NCI-H1930 (cell line): ENCODE results near the gene PCIF1.
"Not testable (repeated sequence)": the region's sequence is repeated elsewhere in the genome, so short reads cannot be mapped to it uniquely, and the experiment has no call there.

ENCODE experiments used
- DNase-seq, 2 experiments: peaks; one replicate each; lab custom pipeline; 2025; lab: John Stamatoyannopoulos, UW

Gene PCIF1

GRCh38 chr20:45947110-45947866 is 12.8 kb downstream of the PCIF1 start:
- no peak for DNase-seq

GRCh38 chr20:45948261-45948733 is 13.8 kb downstream of the PCIF1 start:
- DNase-seq, result no peak

GRCh38 chr20:45948742-45949541 is 14.5 kb downstream of the PCIF1 start:
- no peak for DNase-seq

DNA sequence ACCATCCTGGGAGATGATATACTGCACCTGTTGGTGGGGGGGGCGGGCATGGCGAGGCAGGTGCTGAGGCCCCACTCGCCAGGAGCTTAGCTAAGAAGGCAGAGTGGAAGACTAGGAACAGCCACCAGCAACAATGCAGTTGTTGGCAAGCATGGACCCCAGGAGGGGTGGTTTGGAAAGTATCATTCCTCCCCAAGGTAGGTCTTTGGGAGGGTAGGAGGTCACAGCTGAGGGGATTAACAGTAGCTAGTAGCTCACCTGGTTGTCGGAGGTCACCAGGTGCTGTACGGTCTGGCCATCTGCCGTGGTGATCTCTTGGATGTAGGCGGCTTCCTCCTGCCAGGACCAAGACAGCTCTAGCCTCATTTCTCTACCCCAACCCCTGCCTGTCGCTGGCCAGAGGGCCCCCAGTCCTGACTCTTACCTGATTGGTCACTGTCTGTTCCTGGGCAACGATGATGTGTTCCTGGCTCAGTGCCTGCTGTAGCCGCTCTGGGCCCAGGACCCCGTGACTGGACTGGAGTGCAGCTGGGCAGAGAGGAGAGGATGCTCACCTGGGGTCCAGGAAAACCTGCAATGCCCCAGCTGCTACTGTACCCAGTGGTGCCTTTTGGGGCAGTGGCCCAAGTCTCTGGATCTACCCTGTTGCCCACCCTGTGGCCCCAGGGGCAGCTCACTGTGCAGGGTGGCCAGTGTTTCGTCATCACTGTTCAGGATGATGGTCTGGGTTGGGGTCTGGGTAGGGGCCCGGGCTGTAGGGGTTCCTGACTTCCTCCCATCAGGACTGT is 15.3 kb downstream of the PCIF1 start:
- no peak for DNase-seq

DNA sequence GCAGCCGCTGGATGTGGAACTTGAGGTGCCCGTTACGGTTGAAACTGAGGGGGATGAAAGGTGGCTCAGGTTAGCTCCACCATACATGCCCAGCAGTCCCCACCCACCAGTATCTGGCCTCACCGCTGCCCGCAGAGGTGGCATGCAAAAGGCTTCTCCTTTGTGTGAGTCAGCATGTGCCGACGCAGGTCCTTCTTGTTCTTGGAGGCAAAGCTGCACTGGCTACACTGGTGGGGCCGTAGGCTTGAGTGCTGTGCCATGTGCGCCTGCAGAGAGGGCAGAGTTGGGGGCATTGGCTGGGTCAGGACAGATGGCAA is 15.8 kb downstream of the PCIF1 start:
- DNase-seq, result no peak

- no peak for DNase-seq
Measured at GRCh38 chr20:45951925-45952834, 17.7 kb downstream of the PCIF1 start.

- DNase-seq, result no peak
Measured at GRCh38 chr20:45952861-45953260, 18.4 kb downstream of the PCIF1 start.

GRCh38 chr20:45953672-45954071 is 19.2 kb downstream of the PCIF1 start:
- DNase-seq, result no peak

GRCh38 chr20:45956326-45956725 is 21.8 kb downstream of the PCIF1 start:
- DNase-seq, result not testable (repeated sequence)

DNA sequence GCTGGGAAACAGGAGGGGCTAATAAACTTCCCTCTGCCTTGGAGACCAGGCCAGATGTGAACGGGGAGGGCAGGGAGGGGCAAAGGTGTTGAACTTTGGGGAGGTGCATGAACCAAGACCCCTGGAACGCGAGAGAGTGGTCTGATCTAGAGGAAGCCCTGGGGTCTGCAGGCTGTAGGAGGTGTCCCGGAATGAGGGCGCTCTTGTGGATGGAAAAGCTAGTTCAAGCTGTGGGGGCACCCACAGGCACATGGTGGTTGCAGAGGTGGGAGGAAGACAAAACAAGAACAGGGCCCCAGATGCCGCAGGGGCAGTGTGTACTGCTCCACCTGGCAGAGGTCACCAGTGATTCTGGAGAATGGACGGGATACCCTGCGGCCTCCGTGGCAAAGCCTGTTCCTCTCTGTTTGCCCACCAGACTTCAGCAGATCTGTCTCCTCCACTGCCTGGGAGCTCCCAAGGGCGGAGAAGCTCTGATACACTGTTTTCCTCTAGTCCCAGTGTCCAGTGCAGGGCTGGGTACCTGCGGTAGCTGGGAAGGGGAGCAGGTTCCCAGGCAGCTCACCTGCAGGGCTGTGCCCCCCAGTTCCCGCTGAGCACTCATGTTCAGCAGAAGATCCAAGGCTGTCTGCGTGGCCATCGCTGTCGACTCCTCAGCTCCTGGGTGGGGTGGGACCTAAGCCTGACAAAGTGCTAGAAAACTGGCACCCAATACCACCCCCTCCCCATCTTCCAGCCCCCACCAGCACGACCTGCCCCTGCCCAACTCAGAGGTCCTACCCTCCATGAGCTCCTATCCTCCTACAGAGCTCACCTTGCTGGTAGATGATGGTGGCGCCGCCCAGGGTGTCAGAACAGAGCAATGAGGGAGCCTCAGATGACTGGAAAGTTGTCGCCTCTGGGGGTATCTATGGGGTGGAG is 22.8 kb downstream of the PCIF1 start:
- no peak for DNase-seq

GRCh38 chr20:45958593-45958992 is 24.1 kb downstream of the PCIF1 start:
- no peak for DNase-seq

GRCh38 chr20:45959126-45959525 is 24.6 kb downstream of the PCIF1 start:
- DNase-seq, result no peak

- no peak for DNase-seq
Measured at GRCh38 chr20:45959956-45960630, 25.6 kb downstream of the PCIF1 start.

GRCh38 chr20:45962031-45962755 is 27.7 kb downstream of the PCIF1 start:
- DNase-seq, result no peak

GRCh38 chr20:45963059-45964005 is 28.8 kb downstream of the PCIF1 start:
- peak in 1 of 2 experiments; percentile 66 for DNase-seq

DNA sequence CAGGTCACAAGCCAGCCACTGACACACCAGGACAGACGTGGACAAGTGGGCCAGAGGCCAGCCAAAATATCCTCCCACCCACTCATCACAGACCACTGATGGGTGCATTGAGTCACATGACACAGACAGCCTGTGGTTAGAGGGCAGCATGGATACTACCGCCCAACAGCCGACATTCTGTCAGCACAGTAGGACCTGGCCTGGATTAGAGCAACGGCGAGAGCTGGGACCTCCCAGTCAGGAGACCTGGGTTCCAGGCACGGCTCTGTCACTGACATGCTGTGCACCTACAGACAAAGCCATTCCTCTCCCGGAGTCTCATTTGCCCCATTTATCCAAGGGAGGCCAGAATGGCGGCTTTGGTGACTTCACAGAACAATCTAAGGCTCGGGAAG is 29.5 kb downstream of the PCIF1 start:
- DNase-seq, result no peak

DNA sequence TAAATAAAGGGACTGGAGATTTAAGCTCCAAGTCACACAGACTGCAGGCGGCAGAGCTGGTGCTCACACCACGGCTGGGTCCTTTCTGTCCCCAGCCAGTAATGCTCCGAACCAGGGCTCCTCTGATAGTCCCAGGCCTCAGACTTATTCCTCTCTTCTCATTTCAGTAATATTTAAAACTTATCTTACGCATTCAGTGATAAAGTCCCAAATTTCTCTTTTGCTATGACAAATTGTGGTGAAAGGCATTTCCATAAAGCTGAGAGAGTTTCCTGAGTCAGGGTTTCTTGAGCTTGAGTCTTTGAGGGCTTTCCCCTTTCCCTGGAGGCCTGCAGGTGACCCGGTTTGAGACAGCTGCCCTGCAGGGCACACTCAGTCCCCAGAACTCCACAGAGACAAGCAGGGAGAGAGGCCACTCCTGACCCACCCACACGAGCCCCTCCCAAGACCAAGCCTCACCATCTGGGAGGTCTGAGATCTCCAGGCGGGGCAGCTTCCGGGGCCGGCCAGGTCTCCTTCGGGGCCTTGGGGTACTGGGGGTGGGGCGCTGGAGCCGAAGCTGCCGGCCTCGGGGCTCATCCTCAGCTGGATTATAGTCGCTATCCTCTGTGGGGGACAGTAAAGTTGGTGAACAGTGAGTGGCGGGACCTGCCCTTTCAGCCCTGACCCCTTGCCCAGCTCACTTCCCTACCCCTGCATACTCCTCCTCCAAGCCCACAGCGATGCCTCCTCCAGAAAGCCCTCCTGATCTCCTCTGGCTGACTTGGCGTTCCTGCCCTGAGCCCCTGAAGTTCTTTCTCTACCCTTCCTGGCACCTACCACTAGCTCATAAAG is 30.9 kb downstream of the PCIF1 start:
- DNase-seq, result no peak
